HG03571 (cell line): Measurements from ENCODE around the gene WDFY4.
A peak's percentile ranks its signal among the peaks of the same experiment; 100 is the strongest.

Experiments
- ATAC-seq: cut with Tn5 transposase; IDR thresholded peaks from one replicate; pipeline ENCODE4 v1.9.1; 2021; ENCODE audit not compliant: unreplicated experiment

The WDFY4 gene

DNA sequence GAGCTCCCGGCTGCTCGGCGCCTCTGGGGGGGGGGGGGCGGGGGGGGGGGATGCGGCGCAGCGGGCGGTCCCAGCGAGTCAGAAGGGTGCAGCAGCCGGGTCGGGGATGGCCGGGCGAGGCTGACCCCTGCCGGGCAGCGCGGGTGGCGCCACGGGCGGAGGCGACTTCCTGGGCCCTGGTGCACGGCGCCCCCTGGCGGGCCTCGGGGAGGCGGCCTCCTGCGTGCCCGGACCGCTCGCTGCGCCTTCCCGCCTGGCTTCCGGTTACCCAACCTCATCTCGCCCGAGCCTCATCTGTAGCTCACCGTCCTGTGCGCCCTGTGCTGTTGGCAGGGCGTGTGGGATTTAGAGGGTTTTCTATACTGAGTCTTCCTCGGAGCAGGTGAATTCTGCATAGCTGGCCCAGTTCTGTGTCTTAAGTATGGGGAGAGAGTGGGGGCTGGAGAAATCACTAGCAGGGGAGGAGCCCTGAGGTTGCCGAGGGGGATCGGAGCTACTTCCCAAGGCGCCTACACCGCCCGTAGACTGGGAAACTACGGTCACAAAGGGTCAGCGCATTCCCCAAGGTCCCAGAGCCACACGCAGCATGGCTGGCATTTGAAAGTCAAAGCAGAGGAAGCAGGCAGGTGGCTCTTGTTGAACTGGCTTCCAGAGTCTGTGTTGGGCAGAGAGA, 28.3 kb upstream of the WDFY4 start:
- peak; percentile 72 for ATAC-seq

DNA sequence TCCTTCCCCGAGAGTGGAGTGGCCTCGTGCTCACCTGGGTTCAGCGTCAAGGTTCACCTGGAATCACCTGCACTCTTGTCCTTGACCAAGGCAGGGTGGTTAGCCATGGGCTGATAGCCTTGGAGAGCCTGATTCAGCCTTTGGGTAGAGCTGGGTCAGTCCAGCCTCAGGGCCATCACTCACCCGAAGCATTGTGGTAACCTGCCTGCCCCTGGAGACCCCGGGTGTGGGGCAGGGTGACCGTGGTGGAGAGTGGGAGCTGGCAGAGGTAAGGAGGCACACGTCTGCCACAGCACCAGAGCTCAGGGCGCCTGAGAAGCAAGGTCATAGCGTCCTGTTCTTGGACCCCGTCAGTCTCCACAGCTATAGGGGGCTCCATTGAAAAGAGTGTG, 27.8 kb upstream of the WDFY4 start:
- no peak for ATAC-seq

DNA sequence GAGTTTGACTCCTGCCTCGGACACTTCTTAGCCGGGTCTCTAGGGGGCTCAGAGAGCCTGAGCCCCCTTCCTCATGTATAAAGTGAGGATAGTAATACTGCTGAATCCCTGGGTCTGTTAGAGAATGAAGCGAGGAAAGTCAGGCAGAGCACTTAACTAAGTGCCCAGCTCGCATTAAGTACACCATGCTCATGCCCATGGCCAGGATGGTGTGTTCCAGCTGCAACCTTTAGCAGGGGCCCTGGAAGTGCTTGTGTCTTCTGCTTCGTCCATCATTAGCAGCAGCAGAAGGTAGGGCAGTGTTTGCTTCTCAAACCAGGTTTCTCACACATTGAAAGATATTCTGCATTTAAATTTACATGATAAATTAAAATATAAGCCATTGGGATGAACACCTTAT, 27.3 kb upstream of the WDFY4 start:
- no peak for ATAC-seq

DNA sequence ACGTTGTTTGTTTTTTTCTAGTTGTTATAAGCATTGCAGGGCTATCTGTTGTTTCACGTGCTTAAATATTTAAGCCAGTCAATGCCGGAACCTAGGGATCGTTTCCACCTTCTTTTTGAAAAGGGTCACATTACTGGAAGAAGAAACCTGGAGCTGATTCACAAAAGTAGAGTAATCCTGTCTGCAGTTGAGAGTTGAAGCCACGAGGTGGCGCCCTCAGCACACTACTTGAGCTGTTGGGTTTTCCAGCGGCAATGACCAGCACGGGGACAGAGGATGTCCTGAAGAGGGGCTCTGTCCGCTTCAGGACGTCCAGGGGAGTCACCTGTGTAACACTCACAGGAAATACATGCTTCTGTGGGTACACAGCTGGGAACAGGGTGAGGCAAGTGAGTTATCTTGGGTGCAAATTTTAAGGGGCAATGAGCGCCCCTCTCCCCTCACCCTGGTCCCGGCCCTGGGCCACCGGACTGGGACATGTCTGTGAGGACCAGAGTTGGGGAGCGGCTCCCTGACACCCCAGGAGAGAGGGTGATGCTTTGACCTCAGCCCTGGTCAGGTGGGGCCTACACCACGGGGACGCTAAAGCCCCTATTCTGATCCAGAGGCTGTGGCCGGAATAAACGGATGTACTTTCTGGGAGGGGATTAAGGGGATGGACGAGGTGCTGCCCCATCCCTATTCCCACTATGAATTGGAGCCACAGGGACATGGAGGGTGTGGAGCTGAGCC, 26.3 kb upstream of the WDFY4 start:
- ATAC-seq: no peak

DNA sequence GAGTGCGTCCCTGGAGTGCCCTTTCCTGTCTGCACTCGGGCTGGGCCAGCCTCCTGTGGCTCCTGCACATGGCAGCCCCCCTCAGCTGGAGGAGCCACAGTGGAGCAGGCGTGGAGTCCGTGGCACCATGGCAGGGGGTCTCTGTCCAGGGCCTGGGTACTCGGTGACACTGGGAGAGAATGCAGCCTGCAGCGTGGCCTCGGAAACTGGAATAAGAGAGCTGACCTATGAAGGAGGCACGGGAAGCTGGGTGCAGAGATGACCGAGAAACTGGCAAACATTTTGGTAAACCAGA, 25.8 kb upstream of the WDFY4 start:
- ATAC-seq: no peak

DNA sequence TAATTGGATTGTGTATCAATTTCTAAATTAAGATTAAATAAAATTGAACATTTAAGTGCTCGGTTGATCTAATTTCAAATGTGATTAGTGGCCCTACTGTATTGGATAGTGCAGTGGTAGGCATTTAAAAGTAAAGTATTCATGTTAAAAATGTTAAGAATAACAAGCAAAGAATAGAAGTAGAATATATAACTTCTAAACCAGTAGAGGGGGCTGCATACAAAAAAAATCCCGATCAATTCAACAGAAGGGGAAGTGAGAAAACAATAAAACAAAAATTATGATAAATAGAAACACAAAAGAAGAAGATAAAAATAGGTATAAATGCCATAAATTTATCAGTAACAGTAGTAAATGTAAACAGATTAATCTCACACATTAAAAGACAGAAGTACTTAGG, 24.9 kb upstream of the WDFY4 start:
- ATAC-seq: no peak

DNA sequence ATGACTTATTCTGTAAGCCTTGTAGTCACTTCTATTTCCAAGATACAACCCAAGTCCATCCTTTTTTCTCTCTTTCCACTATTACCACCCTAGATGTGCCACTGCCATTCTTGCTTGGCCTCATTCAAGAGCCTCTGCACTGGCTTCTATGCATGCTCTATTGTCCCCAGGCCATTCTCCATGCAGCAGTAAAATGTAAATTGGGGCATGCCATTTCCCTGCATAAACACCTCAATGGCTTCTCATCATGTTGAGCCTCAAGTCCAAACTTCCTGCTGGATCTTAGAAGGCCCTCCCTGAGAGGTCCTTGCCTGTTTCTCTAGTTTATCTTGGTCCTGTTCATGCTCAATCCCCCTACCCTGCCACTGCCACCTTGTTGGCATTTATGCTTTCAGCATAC, 23.2 kb upstream of the WDFY4 start:
- ATAC-seq: no peak

DNA sequence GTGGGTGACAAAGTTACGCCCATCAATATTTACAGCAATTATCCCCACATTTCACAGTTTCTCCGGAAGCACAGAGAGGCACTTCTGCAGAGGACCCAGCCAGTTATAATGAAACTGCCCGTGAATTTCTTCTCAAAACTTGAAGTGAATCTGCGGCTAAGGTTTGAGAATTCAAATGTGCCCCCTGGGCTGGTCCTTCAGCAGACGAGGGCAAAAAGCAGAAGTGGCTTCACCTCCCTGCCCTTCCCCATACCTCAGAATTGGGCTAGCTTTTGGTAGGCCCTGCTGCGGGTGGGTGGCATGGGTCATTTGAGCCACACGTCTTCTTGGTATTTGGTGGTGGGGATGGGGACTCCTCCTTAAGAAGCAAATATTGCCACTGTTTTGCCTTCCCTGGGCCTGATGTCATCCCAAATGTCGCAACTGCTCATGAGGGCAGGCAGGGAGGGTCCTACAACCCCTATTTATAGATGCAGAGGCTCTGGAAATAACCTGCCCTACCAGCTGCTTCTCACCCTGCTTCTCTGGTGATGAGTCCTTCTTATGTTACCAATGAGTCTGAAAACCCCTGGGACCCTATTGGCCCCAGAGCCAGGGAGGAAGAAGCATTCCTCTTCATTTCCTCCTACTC, 16.6 kb upstream of the WDFY4 start:
- peak; percentile 33 for ATAC-seq

DNA sequence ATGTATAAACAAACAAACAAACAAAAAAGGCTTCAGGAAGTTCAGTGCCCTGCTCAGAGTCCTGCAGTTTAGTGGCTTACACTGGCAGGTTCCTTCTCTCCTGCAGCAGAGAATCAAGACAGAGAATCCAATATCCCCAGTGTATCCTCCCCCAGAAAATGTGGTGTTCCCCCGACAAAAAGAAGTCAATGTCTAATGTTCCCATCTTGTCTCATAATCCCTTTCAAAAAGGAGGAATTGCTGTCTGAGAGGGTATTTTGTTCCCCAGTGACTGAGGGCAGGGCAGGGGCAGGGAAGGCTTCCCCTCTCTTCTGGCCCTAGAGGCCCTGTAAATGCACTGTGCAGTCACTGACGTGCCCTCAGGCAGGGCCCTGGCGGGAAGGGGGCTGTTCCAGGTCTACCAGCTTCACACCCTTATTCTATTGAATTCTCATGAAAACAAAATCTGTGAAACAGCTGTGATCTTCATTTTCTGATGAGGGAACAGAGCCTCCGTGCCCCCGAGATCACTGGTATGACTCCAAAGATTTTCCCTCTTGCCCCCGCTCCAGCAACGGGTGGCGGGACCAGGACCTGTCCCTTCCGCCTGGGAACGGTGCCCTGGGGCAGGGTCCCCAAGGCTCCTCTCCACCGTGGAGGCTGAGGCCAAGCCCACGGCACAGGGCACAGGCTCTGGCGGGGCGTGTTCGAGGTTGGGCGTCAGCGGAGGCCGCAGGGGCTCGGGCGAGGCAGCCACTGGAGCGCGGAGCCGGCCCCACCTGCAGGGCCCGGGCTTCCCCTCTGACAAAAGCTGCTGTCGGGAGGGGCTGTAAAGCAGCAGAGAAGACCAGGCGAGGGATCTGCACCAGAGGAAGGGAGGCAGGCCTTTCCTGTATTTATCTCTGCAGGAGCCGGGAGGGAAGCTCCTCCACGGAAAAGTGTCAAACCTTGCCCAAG, 13.4 kb upstream of the WDFY4 start:
- peak; percentile 65 for ATAC-seq

DNA sequence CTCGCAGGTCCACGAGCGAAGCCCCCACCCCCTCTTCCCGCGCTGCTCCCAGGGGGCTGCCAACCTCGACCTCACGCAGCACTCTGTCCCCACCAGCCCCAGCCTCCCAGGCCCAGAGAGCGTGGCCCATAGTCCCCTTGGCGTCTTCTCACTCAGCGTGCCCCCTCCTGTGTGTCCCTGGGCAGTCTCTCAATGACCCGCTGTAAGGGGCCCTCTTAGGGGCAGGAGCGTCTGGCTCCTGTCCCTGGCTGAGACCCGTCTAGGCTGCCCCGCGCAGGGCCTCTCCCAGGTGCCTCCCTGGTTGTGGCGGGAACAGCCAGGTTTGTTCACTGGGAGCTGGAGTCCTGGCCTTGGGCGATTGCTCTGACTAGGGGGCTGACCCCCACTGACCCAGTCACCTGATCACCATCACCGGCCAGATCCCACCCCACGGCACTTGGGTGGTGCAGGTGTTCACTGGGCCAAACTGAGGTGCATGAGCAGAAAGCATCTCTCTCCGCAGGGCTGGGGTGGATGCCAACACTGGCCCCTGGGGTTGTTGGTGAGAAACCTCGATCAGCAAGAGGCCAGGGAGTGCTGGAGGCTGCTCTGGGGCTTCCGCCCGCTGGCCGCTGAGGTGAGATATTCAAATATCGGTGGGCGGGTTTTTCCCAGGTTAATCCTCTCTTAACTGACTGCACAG, 12.6 kb upstream of the WDFY4 start:
- peak; percentile 38 for ATAC-seq

DNA sequence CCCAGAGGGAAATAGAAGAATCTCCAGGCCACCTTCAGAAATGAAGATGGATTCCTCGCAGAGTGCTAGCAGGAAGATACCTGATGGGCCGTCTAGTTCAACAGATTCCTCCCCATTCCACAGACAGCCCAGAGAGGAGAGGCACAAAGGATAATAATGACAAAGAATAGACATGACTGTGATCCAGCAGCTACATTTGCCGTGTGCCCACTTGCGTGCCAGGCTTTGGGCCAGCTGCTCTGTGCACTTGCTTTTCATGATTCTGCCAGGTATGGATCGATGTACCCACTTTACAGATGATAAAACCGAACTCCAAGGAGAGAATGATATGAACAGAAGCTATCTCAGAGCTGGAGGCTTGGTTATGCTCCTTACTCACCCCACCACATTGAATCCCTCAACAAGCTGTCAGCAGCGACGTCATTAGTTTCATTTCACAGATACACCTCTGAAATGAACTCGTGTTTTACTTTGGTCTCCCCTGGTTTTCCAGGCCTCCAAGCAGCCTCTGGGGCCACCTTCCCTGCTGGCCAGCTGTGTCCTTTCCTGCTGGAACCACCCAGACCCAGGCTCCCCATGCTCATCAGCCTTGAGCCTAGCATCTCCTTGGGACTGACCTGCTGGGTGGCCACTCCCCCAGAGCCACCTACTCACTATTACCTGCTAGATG, 11.9 kb upstream of the WDFY4 start:
- ATAC-seq: no peak

DNA sequence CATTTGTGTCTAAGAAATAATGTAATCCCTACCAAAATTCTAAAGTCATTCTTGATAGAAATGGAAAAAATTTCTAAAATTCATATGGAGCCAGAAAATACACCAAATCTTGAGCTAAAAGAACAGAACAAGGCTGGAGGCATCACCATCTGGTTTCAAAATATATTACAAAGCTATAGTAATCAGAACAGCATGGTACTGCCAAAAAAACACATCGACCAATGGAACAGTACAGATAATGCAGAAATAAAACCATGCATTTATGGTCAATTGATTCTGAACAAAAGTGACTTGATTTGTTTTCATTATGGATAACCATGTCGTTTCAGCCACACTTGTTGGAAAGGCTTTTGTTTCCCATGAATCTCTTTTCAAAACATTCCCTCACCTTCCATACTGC, 7.0 kb upstream of the WDFY4 start:
- ATAC-seq: no peak

DNA sequence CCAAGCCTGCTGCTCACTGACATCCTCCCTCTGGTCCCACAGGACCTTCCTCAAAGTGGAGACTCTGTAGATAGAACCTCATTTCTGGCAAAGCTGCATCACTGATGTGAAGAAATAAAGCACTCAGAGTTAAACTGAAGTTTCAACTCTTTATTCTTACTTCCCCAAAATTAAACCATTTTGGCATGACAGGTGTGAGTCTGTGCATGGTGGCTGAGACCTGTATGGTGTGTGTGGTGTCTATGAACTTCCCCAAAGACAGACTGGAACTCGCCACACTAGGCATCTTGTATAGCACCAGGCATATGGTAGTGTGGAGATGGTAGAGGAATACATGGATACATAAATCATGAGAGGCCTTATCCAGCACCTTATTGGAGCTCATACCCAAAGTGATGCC, 6.6 kb upstream of the WDFY4 start:
- ATAC-seq: peak; percentile 62

DNA sequence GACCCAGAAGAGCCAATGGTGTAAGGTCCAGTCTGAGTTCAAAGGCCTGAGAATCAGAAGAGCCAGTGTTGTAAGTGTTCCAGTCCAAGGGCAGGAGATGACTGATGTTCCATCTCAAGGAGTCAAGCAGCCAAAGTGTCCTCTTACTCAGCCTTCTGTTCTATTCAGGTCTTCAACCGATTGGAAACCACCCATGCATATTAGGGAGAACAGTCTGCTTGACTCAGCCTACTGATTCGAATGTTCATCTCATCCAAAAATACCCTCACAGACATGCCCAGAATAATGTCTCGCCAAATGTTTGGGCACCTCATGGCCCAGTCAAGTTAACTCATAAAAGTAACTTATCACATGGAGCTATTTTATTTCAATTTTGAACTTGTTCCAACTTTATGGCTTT, 2.9 kb upstream of the WDFY4 start:
- no peak for ATAC-seq

DNA sequence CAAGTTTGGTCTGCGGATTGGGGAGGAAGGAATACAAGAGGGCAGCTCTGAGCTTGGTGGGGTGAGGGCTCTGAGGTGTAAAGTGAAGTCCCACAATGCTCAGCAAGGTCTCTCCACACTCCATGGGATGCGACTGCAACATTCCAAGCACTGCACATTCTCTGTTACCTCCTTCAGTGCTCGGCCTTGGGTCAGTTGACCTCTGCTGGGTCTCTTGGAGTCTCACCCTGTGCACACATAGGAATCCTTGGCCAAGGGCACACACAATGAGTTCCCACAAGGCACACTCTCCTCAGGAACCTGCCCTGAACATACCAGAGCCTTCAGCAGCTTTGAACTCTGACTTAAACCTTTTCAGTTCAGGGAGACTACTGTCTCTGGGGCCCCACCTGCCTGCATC, 2.4 kb upstream of the WDFY4 start:
- ATAC-seq: no peak

DNA sequence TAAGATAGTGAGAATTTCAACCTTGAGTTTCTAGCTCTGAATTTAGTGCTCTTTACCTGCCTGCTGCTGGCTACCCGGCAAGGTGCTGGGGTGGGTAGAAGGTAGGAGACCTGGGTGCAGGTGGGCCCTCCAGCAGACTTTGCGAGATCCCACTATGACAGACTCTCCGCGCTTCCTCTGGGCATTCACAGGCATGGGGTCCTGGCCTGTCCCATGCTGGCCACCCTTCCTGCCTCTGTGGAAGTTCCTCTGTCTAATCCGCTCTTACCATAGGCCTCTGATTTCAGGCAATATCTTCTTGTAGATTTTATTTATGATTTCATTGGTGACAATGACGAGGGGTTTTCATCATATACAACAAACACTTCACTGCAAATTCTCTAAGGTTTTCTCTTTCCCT, 1.2 kb upstream of the WDFY4 start:
- ATAC-seq: no peak

DNA sequence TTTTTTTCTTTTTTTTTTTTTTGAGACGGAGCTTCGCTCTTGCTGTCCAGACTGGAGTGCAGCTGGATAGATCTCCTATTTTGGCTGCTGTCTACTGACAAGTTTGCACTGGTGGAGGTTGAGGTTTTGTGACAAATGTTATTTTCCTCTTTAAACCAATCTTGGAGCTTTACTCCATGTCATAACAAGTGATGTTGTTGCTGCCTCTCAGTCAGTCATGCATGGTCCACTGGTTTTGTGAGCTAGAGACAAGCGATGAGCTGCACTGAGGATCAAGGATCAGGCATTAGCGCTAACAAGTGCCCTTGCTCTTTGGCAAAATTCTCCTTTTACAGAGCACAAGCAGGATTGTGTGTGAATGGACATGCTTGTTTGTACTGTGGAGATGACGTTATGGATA, 805 bp upstream of the WDFY4 start:
- no peak for ATAC-seq

DNA sequence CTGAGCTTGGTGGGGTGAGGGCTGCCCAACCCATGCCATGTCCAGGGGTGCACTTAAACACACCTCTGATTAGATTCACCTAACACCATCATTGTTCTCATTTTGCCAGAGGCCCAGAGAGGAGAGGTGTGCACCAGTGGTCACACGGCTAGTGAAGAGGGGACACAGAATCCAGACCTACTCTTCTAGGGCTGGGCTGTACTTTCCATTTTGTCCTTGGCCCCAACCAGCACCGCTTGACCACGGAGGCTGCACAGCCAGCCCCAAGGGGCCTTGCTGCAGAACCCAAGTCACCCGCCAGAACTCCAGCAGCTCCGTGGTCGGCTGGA, 246 bp upstream of the WDFY4 start:
- no peak for ATAC-seq

DNA sequence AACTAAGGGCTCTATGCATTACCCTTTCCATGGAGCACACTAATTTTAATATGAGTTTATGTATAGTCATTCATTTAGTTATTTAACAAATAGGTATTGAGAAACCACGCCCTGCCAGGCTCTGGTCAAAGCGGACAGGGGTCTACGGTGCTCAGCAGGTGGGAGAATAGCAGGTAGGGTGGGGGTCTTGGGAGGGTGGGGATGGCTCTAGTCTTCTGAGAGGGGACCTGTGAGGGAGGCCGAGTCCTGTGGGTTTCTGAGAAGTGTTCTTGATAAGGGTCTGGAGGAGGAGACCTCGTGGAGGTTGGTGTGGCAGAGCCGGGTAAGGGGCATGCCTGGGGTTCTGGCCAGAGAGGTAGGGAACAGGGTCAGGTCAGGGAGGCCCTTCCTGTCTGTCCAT, 1.1 kb downstream of the WDFY4 start:
- no peak for ATAC-seq

DNA sequence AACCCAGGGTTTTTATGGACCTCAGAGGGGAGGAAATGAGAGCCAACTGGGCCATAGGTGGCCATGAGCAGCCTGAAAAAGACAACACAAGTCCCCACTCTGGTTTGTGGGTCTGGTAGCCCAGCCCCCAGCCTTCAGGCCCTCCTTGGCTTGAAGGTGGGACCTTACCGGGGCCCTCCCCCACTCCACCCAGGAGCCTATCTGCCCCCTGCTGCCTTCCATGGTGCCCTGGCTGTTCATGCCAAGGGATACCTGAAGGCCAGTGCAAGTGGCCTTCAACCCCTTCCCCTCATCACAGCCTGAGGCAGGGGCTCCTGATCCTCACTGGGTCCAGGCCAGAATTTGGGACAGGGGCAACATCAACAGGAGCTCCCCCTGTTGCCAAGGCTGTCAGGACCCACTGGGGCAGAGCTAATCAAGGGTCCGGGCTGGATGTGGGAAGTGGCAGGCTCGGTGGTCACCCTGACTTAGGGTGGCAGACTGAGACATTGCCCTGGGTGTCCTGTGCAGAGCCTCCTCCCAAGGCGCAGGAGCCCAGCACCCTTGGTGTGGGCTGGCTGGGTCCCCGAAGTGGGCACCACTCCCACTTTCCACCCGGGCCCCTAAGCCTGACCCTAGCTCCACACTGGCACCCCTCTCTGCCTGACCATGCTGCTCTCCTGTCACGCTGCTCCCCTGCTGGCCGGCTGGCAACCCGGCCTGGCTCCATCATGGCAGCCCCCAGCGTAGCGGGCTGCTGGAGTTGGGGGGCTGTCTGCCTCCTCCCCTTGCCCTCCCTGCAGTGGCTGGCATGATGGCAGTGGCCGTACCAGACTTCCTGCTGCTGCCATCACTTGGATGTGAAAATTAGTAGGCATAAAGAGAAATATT, 6.4 kb downstream of the WDFY4 start:
- ATAC-seq: no peak
